Activated CD4-positive, alpha-beta T cell treated with anti-CD3 and anti-CD28 coated beads, Interleukin-2, amount 10 ng/mL, durations not matched to agents 7 days and 5 days (primary cell): Measurements from ENCODE around the gene SORCS2. TPM values are rescaled to one million over a fixed set of nuclear protein-coding genes. Genes with fewer than 3 reads are reported as not detected.

ENCODE experiments used
- CTCF ChIA-PET: fragments of 350-600 bp; sonication (Branson Sonifier 250); formaldehyde crosslinking; loops from one replicate; lab custom pipeline; 2021; ENCODE audit warnings: antibody characterized with exemption; lab: Charles Lee
- POLR2A ChIA-PET: fragments of 350-600 bp; sonication (Branson Sonifier 250); formaldehyde crosslinking; loops from one replicate; lab custom pipeline; 2021; ENCODE audit warnings: antibody characterized with exemption; lab: Charles Lee
- DNase-seq: peaks from one replicate; pipeline ENCODE4 v3.0.0-alpha.2; 2020
- H3K27ac Mint-ChIP-seq: one replicate; pipeline ENCODE4 v1.8.0; 2021; ENCODE audit warnings: mild to moderate bottlenecking, moderate library complexity, mixed read lengths
- H3K27me3 Mint-ChIP-seq: one replicate; pipeline ENCODE4 v1.8.0; 2021; ENCODE audit warnings: mixed read lengths
- H3K36me3 Mint-ChIP-seq: one replicate; pipeline ENCODE4 v1.8.0; 2021; ENCODE audit warnings: low read depth, mixed read lengths
- H3K4me1 Mint-ChIP-seq: one replicate; pipeline ENCODE4 v1.8.0; 2021; ENCODE audit warnings: mixed read lengths
- H3K4me3 Mint-ChIP-seq: one replicate; pipeline ENCODE4 v1.8.0; 2021; ENCODE audit warnings: mild to moderate bottlenecking, moderate library complexity, mixed read lengths
- H3K9me3 Mint-ChIP-seq: one replicate; pipeline ENCODE4 v1.8.0; 2021; ENCODE audit warnings: mixed read lengths
- total RNA-seq, 2 experiments: library from RNA; stranded (reverse); gene quantifications; one replicate each; pipeline ENCODE4 v1.2.3, GENCODE V29; 2021

The SORCS2 gene
- total RNA-seq, 2 experiments from 2014 or later: not detected

DNA sequence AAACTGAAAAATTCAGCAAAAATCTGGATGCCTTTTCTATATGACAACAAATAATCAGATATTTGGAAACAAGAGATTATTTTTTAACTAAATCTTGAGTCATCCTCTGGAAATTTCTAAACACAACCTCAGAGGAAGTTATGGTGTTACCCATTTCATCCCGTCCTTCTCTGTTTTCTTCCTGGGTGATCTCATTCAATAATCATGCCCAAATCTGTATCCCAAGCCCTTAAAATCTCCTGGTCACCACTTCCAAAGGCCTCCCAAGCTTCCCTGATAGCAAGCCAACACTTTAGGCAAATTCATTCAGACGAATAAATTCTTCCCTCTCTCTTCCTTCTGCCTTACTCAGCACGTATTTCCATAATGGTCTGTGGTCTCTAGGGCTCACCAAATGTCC, 9.7 kb upstream of the SORCS2 start:
- POLR2A ChIA-PET: no interaction called here
- H3K27me3 Mint-ChIP-seq: peaks cover 9% of the 10 kb centered on the region
- H3K36me3 Mint-ChIP-seq: no peaks in the 10 kb centered on the region
- H3K4me3 Mint-ChIP-seq: no peak overlapping the region
- DNase-seq: no peak
- H3K4me1 Mint-ChIP-seq: peaks cover 12% of the 10 kb centered on the region
- H3K9me3 Mint-ChIP-seq: peaks cover 11% of the 10 kb centered on the region
- H3K27ac Mint-ChIP-seq: no peak overlapping the region
- CTCF ChIA-PET: no interaction called here

DNA sequence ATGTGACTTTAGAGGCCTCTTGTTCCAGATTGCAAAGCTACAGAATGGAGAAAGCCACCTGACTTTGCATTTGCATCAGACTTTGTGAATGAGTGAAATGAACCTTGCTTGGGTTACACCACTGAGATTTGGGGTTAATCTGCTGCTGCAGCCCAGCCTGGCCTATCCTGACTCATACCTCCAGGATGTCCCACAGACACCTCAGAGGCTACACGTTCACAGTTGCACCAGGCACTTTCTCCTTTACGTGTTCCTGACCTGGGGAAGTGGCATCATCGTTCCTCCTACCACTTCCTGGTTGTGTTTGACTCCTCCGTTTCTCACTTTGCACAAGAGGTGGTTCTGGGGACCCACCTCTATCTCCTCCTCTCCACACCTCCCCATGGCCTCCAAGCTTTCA, 9.2 kb upstream of the SORCS2 start:
- ChIA-PET CTCF (no interaction called here), POLR2A (no interaction called here)
- peaks cover 11% of the 10 kb centered on the region for H3K9me3 Mint-ChIP-seq
- H3K27ac Mint-ChIP-seq: no peak overlapping the region
- DNase-seq: no peak
- peaks cover 12% of the 10 kb centered on the region for H3K4me1 Mint-ChIP-seq
- H3K4me3 Mint-ChIP-seq: no peak overlapping the region
- no peaks in the 10 kb centered on the region for H3K36me3 Mint-ChIP-seq
- H3K27me3 Mint-ChIP-seq: peaks cover 7% of the 10 kb centered on the region

GRCh38 chr4:7183780-7184460, 8.4 kb upstream of the SORCS2 start:
- ChIA-PET CTCF (no interaction called here), POLR2A (no interaction called here)
- peaks cover 7% of the 10 kb centered on the region for H3K27me3 Mint-ChIP-seq
- DNase-seq: no peak
- peaks cover 11% of the 10 kb centered on the region for H3K9me3 Mint-ChIP-seq
- H3K4me1 Mint-ChIP-seq: peaks cover 12% of the 10 kb centered on the region
- no peak overlapping the region for H3K27ac Mint-ChIP-seq
- no peaks in the 10 kb centered on the region for H3K36me3 Mint-ChIP-seq
- H3K4me3 Mint-ChIP-seq: no peak overlapping the region

DNA sequence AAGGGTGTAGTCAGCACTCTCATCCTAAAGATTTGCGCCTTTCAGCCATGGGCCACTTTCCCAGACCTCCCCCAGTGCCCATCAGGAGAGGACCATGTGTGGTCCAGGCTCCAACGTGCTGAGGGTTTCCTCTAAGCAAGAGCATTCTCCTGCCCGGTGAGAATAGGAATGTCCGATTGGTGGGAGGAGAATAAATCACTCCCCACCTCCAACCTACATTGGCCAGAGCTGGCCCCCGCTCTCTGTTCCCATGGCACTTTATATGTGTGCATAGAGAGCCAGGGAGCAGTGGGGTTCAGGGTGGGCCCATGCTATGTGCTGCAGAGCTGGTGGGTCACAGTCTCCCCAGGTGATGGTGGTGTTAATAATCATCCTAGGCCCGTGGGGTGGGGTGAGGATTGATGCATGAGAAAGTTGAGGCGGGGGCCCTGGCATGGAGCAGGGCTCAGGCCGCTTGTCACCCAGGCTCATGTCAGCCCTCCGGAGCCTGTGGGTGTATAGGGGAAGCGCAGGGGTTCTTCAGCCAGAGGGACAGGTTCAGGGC, 6.8 kb upstream of the SORCS2 start:
- Mint-ChIP-seq H3K9me3 (peaks cover 4% of the 10 kb centered on the region), H3K27me3 (peaks cover 12% of the 10 kb centered on the region), H3K4me3 (no peak overlapping the region), H3K4me1 (peaks cover 12% of the 10 kb centered on the region), H3K27ac (no peak overlapping the region), H3K36me3 (no peaks in the 10 kb centered on the region)
- CTCF ChIA-PET: no interaction called here
- POLR2A ChIA-PET: no interaction called here
- no peak for DNase-seq

DNA sequence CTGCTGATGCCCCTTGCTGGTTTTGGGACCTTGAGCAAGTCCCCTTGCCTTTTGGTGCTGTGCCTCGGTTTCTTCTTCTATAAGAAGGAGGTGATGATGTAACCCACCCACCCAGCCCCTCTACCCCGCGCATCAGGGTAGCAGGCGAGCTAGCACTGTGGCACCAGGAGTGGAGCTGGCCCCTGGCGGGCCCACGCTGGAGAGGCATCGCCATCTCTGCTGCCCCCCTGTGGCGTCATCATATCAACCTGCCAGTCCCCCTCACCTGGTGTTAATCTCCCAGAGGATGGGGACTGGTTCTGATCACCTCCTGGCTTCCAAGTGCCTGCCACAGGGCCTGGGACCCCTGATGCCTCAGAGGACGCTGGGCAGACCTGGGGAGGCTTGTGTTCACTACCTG, 6.3 kb upstream of the SORCS2 start:
- H3K4me3 Mint-ChIP-seq: no peak overlapping the region
- H3K9me3 Mint-ChIP-seq: peaks cover 4% of the 10 kb centered on the region
- DNase-seq: no peak
- no peak overlapping the region for H3K27ac Mint-ChIP-seq
- ChIA-PET CTCF (no interaction called here), POLR2A (no interaction called here)
- peaks cover 12% of the 10 kb centered on the region for H3K27me3 Mint-ChIP-seq
- peaks cover 12% of the 10 kb centered on the region for H3K4me1 Mint-ChIP-seq
- H3K36me3 Mint-ChIP-seq: no peaks in the 10 kb centered on the region

DNA sequence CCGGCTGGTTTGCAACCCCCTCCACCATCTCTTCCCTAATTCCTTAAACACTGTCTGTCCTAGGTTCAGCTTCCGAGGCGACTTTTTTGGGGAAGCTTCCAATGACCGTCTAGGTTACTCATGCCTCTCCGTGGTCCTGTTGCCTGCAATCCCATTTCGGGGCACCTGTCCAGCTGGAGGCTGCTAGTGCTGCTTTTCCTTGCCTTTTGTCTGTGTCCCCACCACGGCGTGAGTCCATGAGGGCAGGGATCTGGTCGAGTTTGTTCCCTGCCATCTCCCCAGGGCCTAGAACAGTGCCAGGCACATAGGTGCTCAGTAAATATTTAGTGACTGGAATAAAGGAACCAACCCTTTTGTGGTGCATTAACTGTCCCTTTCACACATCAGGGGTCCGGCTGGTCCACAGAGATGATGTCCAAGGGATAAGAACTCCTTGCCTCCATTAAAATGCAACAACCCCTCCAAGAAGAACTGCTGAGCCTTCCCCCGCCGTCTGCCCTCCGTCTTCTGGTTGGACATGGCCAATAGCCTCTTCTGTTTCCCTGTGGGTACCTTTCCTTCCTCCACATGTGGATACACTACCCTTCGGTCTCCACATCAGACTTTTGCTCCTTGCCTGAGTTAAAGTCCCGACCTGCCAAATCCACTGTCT, 5.7 kb upstream of the SORCS2 start:
- Mint-ChIP-seq H3K27ac (no peak overlapping the region), H3K4me3 (no peak overlapping the region), H3K4me1 (peaks cover 12% of the 10 kb centered on the region), H3K9me3 (no peaks in the 10 kb centered on the region), H3K36me3 (no peaks in the 10 kb centered on the region), H3K27me3 (peaks cover 12% of the 10 kb centered on the region)
- POLR2A ChIA-PET: no interaction called here
- no peak for DNase-seq
- CTCF ChIA-PET: no interaction called here

DNA sequence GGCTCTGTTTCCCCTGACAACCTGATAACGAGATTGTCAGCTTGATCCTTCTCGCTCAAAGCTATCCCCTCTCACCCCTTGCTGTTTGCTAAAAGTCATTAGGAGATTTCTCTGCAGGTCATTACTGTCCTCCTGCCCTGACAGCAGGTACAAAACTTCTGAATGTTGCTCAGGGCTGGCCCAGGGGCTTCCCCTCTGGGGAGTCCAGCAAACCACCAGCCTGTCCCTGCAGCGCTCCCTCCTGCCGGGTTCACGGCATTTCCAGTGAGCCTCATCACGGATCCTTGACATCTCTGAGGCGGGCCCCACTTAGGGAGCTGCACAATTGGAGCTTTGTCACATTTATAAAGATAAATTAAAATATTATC, 5.2 kb upstream of the SORCS2 start:
- Mint-ChIP-seq H3K4me3 (no peak overlapping the region), H3K27me3 (peaks cover 15% of the 10 kb centered on the region), H3K4me1 (peaks cover 12% of the 10 kb centered on the region), H3K36me3 (no peaks in the 10 kb centered on the region), H3K9me3 (no peaks in the 10 kb centered on the region), H3K27ac (no peak overlapping the region)
- CTCF ChIA-PET: no interaction called here
- DNase-seq: no peak
- POLR2A ChIA-PET: no interaction called here

GRCh38 chr4:7187691-7188090, 4.6 kb upstream of the SORCS2 start:
- H3K27me3 Mint-ChIP-seq: peaks cover 15% of the 10 kb centered on the region
- CTCF ChIA-PET: no interaction called here
- no peaks in the 10 kb centered on the region for H3K9me3 Mint-ChIP-seq
- no peak overlapping the region for H3K27ac Mint-ChIP-seq
- no peak overlapping the region for H3K4me3 Mint-ChIP-seq
- peaks cover 11% of the 10 kb centered on the region for H3K4me1 Mint-ChIP-seq
- POLR2A ChIA-PET: no interaction called here
- DNase-seq: no peak
- H3K36me3 Mint-ChIP-seq: no peaks in the 10 kb centered on the region

DNA sequence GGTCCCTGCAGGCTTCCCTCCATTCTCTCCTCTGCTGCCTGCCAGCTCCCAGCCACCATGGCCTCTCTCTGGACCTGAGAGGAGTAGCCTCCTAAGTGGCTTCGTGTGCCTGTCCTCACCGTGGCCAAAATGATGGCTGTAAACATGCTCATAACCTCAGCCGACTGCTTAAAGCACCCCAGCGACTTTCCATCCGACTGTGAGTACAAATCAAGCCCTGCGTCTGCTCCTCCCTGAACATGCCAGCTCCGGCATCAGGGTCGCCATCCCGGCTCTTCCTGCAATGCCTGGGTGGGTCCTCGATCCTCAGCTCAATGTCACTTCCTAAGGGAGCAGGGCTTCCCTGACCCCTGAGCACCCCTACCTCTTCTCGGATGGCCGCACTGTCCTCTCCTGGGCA, 3.3 kb upstream of the SORCS2 start:
- Mint-ChIP-seq H3K4me1 (no peaks in the 10 kb centered on the region), H3K27me3 (peaks cover 22% of the 10 kb centered on the region), H3K9me3 (no peaks in the 10 kb centered on the region), H3K36me3 (no peaks in the 10 kb centered on the region), H3K27ac (no peak overlapping the region), H3K4me3 (no peak overlapping the region)
- POLR2A ChIA-PET: no interaction called here
- CTCF ChIA-PET: interaction anchor here (1.0 kb wide), 1 partner anchor 112 kb away, joined by 3 read pairs; no protein-coding TSS in a partner anchor
- DNase-seq: no peak

DNA sequence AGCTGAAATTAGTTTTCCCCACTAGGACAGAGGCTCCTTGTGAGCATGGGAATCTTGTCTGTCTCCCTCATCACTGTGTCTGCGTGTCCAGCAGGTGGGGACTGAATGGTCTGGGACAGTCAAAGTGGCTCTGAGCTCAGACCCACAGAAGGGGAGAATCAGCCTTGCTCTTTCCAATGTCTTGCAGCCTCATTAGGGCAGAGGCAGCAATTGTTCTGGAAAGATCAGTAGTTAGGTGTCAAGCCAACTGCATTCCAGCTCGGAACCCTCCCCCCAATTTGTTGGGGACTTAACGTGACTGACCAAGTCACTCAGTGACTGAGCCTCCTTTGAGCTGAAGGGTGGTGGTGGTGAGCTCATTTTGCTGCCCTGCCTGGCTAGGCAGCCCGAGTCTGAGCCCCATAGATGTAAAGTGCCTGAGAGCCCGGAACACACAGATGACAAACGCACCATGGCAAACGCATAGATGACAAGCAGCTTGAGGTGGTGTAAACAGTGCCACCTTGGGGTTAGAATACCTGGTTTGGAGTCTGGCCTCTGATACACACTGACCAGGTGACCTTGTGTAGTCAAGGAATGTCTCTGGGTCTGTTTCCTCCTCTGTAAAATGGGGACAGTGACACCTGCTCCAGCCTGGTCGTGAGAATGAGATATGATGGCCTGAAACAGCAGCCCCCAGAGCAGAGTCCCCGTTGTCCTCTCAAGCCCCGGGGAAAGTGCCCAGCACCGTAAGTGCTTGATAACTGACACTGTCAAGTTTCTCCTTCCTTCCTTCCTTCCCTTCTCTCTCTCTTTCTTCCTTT, 2.7 kb upstream of the SORCS2 start:
- H3K9me3 Mint-ChIP-seq: no peaks in the 10 kb centered on the region
- H3K27ac Mint-ChIP-seq: no peak overlapping the region
- ChIA-PET POLR2A (no interaction called here), CTCF (interaction anchor here (0.6 kb wide), 1 partner anchor 613 kb away, joined by 5 read pairs; no protein-coding TSS in a partner anchor)
- no peak for DNase-seq
- H3K4me1 Mint-ChIP-seq: no peaks in the 10 kb centered on the region
- peaks cover 28% of the 10 kb centered on the region for H3K27me3 Mint-ChIP-seq
- H3K4me3 Mint-ChIP-seq: no peak overlapping the region
- H3K36me3 Mint-ChIP-seq: no peaks in the 10 kb centered on the region

GRCh38 chr4:7190278-7190594, 2.1 kb upstream of the SORCS2 start:
- H3K36me3 Mint-ChIP-seq: no peaks in the 10 kb centered on the region
- DNase-seq: no peak
- CTCF ChIA-PET: interaction anchor here (0.6 kb wide), 1 partner anchor 612 kb away, joined by 5 read pairs; no protein-coding TSS in a partner anchor
- H3K9me3 Mint-ChIP-seq: no peaks in the 10 kb centered on the region
- peaks cover 33% of the 10 kb centered on the region for H3K27me3 Mint-ChIP-seq
- no peak overlapping the region for H3K27ac Mint-ChIP-seq
- H3K4me3 Mint-ChIP-seq: no peak overlapping the region
- H3K4me1 Mint-ChIP-seq: no peaks in the 10 kb centered on the region
- POLR2A ChIA-PET: no interaction called here

DNA sequence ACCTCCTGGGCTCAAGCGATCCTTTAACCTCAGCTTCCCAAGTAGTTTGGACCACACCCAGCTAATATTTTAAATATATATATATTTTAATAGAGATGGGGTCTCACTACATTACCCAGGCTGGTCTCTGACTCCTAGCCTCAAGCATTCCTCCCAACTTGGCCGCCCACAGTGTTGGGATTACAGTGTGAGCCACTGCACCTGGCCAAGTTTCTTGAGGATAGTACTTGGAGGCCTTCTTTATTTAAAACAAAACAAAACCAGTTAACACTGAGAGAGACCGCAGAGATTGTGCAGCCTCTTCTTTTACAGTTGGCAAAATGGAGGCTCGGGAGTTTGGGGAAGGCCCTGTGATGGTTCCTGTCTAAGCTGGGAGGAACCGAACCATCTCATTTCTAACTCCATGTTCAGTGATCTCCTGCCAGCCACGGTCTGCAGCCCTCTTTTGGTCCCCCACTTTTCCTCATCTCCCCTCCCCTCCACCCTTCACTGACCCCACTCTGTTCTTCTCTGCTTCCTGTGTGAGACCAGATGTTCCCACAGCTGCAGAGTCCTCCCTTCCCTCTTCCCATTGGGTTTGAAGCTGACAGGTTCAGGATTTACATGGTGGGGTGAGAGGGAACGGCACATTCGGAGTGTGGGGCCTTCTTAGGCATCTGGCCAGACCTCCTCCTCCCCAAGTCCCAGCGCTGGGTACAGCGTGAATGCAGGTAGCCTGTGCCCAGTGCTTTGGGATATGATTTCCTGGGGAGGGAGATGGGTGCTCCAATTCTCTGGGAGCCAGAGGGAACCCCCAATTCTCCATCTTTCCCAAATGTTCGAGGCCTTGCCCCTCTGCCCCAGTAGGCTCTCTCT, 1.4 kb upstream of the SORCS2 start:
- Mint-ChIP-seq H3K4me3 (no peak overlapping the region), H3K9me3 (no peaks in the 10 kb centered on the region), H3K27me3 (peaks cover 33% of the 10 kb centered on the region), H3K36me3 (no peaks in the 10 kb centered on the region), H3K4me1 (no peaks in the 10 kb centered on the region), H3K27ac (no peak overlapping the region)
- ChIA-PET CTCF (interaction anchor here (1.3 kb wide), 1 partner anchor 779 kb away, joined by 3 read pairs; no protein-coding TSS in a partner anchor), POLR2A (no interaction called here)
- DNase-seq: no peak
